Right ventricle myocardium inferior (tissue), 1 donor: ENCODE measurements around the gene RIMBP2. TPM values are rescaled to one million over a fixed set of nuclear protein-coding genes. Genes with fewer than 3 reads are reported as not detected.
A peak's percentile ranks its signal among the peaks of the same experiment; 100 is the strongest.

ENCODE experiments used
- ATAC-seq: fragments of 200-7000 bp; cut with Tn5 transposase; one replicate; pipeline ENCODE4 v1.9.1; 2020; ENCODE audit warnings: mild to moderate bottlenecking, moderate library complexity
- DNase-seq: peaks from one replicate; pipeline ENCODE4 v3.0.0; 2021; ENCODE audit errors: missing footprints
- intact Hi-C: fragments of 100-400 bp; cut with DNase I; formaldehyde crosslinking; loops from one replicate; pipeline ENCODE4 v1.11.0; 2022
- total RNA-seq: library from RNA; stranded (reverse); fragmentation: NEBNext Ultra II Directional; extraction: Animal tissue kit (Norgen Biotek cat#: 25700); gene quantifications from one replicate; pipeline ENCODE4 v1.2.1, GENCODE V29; 2021
- donor health status: DM: no; HTN: yes; CAD: no; lungs with severe emphysema.

Gene RIMBP2
- total RNA-seq, 1 donor from 2014 or later: not detected

DNA sequence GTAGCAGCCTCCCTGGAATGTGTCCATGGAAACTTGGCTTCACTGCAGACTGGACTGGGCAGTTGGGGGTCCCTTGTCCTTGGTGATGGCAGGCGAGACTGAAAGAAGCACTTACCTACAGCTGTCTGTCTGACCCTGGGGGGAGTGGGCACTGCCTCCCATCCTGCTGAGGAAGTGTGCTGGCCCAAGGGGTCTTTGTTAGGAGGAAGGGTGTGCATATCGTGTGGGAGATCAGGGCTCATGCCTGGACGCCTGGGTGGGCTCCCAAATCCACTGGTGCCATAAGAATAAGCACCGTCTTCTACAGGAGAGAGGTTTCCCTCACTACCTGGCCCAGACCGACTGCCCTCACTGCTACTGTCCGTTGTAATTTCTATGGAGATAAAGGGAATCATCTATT, 297.0 kb downstream of the RIMBP2 start:
- intact Hi-C loops: no loop called here

DNA sequence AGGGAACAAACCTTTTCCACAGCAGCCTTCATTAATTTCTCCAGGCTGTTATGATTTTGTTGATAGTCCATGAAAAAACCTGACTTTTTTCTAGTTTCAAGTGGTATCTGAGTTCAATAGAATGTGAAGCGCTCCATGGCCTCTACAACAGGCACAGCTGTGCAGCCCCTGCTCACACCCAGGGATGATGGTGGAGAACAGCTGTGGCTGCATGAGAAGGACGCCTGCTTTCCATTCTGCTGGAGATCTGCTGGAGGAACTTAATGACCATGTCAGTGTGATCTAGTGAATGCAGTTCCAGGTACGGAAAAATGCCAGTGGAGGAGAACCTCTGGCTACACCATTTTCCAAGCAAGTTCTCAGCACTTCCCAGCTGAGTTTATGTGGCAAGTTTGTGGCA, 297.8 kb downstream of the RIMBP2 start:
- DNase-seq: no peak
- intact Hi-C loops: no loop called here
- no peak for ATAC-seq

More for the DNA sequence above, 297.0 kb downstream of the RIMBP2 start:
- no peak for ATAC-seq
- no peak for DNase-seq

DNA sequence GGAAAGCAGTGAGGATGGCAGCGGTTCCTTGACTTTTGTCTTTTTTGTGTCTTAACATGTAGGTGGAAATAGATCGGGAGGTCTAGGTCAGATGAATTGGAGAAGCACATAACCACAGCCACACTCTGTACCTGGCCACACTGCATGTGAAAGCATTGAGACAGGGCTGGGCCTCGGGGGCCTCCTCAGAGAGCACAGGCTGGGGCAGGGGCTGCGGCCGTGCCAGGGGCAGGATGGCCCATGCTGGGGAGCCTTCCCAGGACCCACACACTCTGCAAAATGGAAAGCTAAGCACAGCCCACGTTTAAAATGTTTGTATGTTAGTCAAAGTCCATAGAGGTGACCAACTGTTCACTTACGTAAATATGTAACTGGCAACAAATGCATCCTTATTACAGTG, 301.7 kb downstream of the RIMBP2 start:
- no peak for DNase-seq
- intact Hi-C loops: no loop called here
- no peak for ATAC-seq

DNA sequence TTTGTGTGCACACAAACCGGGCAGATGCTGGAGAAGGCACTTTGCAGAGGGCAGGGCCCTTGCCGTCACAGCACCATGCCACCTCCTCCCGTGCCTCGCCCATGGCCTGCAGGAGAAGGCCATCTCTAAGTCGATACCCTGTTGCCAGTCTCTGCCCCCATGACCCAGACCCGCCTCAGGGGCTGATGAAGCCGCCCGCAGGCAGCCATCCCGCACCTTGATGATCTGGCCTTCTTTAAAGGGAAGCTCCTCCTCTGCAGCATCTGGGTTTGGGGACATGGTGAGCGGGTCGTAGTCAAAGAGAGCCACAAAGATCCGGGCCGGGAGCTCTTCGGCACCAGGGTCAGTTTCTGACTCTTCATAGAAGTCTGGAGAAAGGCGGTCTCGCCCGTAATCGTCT, 302.2 kb downstream of the RIMBP2 start:
- DNase-seq (no peak), ATAC-seq (no peak)
- intact Hi-C loops: no loop called here

DNA sequence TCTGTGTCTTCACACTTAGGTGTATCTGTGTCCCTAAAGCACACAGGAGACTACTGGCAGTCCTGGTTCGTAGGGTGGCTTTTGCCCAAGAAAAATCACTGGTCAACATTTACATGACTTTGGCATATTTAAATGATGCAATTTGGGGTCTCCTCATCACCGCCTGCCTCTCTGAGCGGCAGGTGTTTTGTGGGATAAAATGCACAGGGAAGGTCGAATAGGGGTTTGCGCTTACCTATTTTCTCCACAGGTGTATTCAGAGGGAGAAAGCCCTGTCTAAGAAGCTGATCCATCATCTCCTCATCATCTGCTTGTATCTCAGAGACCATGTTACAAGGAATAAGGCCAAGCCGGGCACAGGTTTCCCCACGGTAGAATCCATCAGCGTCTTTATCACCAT, 303.7 kb downstream of the RIMBP2 start:
- no peak for ATAC-seq
- no peak for DNase-seq
- intact Hi-C loops: no loop called here

DNA sequence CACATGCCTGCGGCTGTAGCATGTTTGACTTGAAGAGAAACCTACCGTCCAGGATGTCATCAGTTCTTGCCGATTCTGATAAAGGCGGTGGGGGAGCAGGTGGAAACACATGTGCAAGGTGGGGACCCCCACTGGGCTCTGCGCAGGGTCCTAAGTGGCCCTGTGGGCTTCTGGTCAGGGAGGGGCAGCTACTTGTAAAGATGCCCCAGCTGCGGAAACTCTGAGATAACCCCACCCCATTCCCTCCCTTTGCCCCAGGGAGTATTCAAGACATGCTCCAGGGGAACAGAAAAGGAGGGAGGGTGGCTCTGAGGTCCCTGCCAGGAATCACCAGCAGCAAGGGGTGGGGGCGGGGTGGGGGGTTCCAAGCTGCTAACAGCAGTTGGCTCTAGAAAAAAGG, 310.8 kb downstream of the RIMBP2 start:
- DNase-seq (no peak), ATAC-seq (no peak)
- intact Hi-C loops: no loop called here

DNA sequence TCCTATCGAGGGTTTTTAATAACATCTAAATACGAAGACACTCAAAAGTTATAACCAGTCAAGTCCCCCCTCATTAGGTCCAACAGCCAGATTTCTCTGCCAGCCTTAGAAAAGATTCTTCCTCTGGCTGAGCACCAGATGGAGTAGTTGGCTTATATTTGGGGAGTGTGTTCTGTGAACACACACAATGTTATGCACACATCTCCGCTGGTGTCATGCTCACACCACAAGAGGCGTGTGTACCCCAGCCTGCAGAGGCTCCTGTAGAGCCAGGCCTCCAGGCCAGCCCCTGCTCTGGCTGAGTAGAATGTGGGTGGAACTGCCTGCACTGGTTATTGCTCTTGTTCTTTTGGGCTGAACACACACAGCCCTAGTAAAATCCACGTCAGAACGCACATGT, 314.4 kb downstream of the RIMBP2 start:
- no peak for DNase-seq
- ATAC-seq: peak; percentile 37
- intact Hi-C loops: loop anchor here (2.0 kb wide), 1 partner anchor 347 kb away; no protein-coding TSS in a partner anchor

DNA sequence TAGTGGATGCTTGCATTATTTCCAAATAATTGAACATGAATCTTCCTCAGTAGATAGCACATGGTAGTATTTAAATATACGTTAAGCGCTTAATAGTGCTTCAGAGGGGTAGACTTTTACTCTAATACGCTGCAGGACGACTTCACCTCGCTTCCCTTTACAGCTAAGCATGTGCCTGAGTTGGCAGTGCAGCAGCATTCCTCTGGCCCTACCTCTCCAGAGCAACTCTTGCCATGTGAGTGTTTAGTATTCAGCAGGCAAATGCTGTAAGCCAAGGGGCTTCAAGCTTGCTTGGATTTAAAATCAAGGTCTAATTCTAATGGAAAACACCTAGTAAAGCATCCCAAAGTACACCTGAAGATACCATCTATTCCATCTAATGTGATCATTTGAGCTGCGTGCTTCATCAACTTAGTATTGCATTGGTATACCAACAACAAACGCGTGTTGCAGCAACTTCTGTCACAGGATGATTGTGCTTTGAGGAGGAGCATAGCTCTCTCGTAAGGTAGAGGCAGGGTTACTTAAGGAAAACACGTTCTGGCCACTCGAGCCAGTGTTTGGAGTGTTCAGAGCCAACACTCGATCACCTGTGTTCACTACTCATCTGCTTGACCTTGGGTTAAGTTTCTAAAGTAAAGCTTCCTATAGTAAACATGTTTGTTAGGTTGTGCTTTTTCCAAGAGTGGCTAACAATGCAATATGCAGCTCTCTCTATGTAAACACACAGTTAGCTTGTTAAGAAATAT, 317.8 kb downstream of the RIMBP2 start:
- ATAC-seq (peak; percentile 67), DNase-seq (no peak)
- intact Hi-C loops: no loop called here

DNA sequence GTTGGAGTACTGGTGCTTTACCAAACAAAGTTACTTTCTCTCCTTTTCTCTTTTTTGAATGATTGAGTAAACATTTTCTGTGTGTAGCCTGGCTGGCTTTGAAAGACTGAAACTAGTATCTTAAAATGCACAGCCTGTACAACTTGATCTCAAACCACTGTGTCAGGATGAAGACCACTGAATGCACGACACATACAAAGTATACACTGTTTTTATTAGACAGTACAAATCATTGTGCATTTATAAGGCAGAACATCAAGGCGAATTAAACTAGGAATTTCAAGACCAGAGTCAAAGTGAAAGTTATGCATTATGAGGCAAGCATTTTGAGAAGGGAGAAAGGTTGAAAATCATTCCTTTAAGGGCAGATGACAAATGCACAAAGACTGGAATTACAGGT, 319.4 kb downstream of the RIMBP2 start:
- DNase-seq: no peak
- ATAC-seq: no peak
- intact Hi-C loops: no loop called here

DNA sequence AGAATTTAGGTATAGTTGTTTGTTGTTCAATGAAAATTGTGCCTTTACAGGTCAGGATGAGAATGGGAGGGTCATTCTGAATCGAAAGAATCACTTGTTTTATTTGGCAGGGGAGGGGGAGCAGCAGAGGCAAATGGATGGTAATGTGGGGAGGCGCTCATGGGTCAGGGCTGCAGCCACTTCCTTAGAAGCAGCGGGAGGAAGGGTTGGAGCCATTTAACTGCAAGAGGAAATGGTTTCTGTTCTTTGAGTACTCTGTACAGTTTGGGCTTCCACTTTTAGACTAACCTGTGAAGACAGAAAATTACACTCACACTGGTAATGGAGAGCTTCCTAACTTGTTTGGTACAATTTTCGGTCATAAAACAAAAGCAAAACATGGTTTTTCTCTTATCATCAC, 321.2 kb downstream of the RIMBP2 start:
- intact Hi-C loops: no loop called here
- no peak for ATAC-seq
- no peak for DNase-seq

DNA sequence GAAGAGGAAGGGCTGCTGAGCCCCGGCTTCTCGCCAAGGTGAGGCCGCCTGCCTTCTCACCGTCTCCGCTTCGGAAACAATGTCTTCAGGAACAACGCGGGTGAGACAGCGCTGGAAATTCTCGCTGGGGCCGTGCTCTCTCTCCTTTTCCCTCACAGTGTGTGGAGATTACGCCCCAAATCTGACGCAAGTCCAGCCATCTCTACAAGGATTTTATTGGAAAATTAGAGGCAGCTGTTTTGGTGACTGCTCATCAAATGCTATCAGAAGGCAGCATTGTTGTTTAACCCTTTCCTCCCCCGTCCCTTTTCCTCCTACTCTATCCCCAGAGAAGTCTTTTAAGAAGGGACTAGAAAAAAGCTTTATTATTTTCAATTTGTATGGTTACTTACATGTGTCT, 324.9 kb downstream of the RIMBP2 start:
- no peak for ATAC-seq
- intact Hi-C loops: no loop called here
- no peak for DNase-seq

DNA sequence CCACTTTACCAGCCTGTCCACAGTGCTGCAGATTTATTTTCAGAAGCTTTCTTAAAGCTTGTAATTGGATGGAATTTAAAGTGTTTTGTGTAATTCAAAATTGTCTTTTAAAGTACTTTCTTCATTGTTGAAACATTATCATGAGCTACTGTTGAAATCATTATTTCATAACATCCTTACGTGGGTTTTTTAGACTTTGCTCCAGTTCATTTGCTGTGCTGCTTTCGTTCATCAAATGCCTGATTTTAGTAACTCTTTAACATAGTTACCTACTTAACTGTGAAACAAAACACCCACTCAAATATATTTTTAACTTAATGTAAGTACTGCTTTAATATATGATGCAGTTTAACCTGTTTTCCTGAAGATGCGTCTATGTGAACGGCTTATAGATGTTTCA, 330.9 kb downstream of the RIMBP2 start:
- intact Hi-C loops: no loop called here
- ATAC-seq (no peak), DNase-seq (no peak)

DNA sequence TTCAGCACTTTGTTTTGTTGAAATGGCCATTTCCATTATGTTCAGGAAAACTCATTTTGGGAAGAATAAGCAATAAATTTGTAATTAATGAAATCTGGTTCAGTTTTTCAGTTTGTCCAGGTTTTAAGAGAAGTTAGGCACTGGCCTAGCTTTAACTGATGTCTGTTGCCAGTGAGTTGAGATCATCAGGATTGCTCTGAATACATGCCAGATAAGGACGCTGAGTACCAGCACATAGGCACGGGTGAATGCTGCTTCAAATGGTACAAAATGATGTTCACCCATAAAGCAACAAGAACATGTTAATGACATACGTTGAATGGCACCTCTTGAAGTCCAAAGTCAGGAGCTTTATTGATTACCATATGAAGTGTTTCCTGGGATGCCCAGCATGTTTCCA, 331.9 kb downstream of the RIMBP2 start:
- DNase-seq (no peak), ATAC-seq (no peak)
- intact Hi-C loops: no loop called here

DNA sequence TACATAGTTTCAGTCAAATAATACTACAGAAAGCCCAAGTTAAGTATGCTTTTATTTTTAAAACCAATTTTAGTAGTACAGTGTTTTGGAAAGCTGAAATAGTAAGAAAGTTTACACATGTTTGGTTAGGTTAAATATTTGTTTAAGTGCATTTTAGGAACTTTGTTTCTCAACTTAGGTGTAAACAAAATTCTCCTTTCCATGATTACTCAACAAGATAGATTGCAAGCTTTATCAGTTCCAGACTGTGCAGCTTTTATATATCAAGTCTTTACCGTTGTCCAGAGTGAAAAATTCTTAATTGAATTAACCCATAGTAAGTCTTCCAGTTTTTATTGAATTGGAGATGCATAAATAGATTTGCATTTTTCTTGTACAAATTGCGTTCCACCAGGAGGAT, 333.3 kb downstream of the RIMBP2 start:
- intact Hi-C loops: no loop called here
- ATAC-seq: no peak
- no peak for DNase-seq

DNA sequence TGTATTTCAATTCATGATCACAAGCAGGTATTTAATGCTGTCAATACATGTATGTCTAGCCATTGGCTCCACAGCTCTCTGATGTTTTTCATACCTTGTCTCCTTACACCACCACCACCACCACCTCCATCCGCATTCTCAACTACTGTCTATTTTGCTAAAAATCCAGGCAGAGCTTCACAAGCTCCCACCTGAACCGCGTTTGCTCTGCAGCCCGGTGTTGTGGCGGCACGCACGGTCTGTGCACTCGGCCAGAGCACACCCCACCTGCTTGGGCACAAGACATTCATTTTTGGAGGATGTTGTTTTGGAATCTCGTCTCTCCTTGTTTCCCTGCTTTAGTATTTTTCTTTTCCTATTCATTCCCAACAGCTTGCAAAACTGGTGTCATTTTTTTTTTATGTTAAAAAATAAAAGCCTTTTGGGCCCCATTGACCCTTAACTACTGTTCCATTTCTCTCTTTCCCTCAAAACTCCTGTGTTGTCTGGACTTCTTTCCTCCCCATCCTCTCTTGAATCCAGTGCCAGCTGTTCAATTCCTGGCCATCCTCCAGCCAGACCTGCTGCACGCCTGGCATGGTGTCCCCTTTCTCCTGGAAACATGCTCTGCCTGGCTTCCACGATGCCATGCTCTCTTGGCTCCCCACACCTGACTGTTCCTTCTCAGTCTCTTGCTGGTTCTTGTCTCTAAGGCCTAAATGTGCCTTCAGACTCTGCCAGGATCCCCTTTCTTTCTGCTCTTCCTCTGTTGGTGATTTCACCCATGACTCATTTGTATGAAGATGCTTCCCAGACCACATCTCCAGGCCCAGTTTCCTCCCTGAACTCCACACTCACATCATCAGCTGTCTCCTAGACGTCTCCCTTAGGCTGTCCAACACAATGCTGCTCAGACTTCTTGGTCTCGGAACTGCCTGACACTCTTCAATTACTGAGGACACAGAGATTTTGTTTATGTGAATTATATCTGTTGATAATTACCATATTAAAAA, 340.5 kb downstream of the RIMBP2 start:
- ATAC-seq (no peak), DNase-seq (no peak)
- intact Hi-C loops: no loop called here

DNA sequence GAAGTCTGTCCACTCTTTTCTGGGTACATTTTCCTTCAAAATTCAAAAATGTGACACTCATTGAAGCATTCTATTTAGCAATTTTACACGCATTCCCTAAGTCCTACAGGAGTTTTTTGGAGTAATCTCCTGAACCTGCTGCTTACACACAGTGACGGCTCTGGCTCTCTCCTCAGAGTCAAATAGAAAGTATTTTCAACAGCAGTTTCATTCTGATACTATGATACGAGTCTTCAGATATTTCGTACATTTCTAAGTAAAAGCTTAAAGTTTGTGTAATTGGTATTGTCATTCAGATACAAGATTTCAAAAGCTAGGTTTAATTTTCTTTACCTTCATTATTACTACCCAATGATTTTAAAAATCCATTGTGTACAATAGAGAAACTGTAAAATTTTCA, 342.0 kb downstream of the RIMBP2 start:
- no peak for DNase-seq
- no peak for ATAC-seq
- intact Hi-C loops: no loop called here

DNA sequence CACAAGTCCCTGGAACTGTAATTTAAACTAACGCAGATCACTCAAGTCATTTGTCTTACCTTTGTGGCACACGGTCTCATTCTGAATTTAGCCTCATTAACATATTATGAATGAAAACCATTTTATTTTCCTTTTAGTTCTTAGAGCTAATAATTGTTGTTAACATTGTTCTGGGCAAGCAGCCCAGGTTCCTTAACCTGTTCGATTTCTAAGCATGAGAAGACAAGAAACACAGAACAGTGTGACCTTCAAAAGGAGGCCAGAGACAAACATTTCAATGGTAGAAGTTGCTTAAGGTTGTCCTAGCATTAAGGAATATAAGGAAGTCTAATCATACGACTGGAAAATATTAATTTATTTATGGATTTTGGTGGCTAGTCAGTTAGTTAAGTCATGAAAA, 343.2 kb downstream of the RIMBP2 start:
- no peak for ATAC-seq
- DNase-seq: no peak
- intact Hi-C loops: no loop called here

DNA sequence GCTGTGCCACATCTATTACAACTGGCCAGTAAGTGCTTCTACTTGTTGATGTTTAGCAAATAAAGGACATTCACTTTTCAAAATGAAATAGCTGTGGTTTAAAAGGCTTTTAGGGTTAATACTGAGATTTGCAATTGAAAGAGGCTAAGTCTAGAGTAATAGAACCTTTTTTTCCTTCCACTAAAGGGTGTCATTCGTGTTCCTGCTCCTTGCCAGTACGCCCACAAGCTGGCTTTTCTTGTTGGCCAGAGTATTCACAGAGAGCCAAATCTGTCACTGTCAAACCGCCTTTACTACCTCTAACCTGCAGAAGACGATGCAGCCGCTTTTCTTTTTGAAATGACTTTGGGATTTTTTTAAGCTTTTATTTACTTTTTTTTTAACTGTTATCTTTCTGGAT, 344.8 kb downstream of the RIMBP2 start:
- intact Hi-C loops: no loop called here
- ATAC-seq (no peak), DNase-seq (no peak)

DNA sequence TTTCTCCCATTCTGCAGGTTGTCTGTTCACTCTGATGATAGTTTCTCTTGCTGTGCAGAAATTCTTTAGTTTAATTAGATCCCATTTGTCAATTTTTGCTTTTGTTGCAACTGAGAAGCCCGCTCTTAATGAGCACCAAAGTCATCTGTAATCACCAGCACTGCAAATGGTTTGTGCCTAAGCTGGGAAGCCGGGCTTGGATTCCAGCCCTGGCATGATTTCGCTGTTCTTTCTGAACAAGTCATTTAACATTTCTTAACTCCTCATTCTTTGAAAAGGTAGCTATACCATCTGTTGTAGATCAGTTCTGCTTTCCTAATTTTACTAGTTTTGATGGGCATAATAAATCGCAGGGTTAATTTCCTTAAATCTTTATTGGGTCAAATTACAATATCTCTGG, 346.3 kb downstream of the RIMBP2 start:
- DNase-seq: no peak
- intact Hi-C loops: no loop called here
- no peak for ATAC-seq

DNA sequence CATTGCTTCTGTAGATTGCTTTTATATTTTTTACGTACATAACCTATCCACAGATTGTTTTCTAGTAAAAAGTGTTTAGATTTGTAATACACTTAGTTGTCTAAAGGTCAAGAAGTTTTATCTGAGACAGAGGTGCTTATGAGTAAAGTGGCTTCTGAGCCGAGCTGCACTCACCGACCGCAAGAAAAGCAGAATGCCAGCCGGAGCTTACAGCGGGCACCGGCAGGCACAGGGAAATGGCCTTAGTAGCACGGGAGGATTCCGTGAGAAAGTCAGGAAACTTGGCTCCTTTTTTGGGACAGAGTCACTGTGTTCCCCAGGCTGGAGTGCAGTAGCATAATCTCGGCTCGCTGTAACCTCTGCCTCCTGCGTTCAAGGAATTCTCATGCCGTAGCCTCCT, 348.6 kb downstream of the RIMBP2 start:
- ATAC-seq: no peak
- no peak for DNase-seq
- intact Hi-C loops: no loop called here
